ENCODE data around the gene SMIM23. TPM values are rescaled to one million over a fixed set of nuclear protein-coding genes. Genes with fewer than 3 reads are reported as not detected.

The SMIM23 gene
- total and polyA plus RNA-seq, 8 donors = not detected

DNA sequence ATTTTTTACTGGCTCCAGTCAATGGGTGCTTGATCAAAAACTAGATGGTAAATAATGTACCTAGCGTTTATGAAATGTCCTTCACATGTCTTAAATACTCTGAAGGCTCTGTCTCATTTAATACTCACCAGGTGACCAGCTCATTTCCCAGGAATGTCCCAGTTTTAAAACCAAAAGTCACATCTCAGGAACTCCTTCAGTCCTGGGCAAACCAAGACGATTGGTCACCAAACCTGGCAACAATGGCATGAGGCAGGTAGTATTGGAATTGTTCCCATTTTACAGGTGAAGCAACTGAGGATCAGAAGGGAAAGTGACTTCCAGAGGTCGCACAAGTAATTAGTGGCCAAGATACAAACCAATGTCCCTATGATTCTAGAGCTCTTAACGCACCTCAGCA, 27.7 kb downstream of the SMIM23 start:
- Histone ChIP-seq H3K4me1 (no peaks in the 10 kb centered on the region), H3K4me3 (no peak overlapping the region), H3K9me3 (peaks cover 4 to 27% (median 19%) of the 10 kb centered on the region in 4 donors), H3K27ac (no peak overlapping the region), H3K27me3 (no peaks in the 10 kb centered on the region), H3K36me3 (no peaks in the 10 kb centered on the region)
- intact Hi-C loops (cut with DNase I; ENCODE audit: low total_unique reads) = no loop called here
- TF ChIP-seq POLR2AphosphoS5 (IDR thresholded peaks at IDR 0.05) = no peak
- TF ChIP-seq, protein P1, sequence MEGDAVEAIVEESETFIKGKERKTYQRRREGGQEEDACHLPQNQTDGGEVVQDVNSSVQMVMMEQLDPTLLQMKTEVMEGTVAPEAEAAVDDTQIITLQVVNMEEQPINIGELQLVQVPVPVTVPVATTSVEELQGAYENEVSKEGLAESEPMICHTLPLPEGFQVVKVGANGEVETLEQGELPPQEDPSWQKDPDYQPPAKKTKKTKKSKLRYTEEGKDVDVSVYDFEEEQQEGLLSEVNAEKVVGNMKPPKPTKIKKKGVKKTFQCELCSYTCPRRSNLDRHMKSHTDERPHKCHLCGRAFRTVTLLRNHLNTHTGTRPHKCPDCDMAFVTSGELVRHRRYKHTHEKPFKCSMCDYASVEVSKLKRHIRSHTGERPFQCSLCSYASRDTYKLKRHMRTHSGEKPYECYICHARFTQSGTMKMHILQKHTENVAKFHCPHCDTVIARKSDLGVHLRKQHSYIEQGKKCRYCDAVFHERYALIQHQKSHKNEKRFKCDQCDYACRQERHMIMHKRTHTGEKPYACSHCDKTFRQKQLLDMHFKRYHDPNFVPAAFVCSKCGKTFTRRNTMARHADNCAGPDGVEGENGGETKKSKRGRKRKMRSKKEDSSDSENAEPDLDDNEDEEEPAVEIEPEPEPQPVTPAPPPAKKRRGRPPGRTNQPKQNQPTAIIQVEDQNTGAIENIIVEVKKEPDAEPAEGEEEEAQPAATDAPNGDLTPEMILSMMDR (IDR thresholded peaks at IDR 0.05) = no peak
- TF ChIP-seq EP300 (IDR thresholded peaks at IDR 0.05) = no peak
- no peak for TF ChIP-seq POLR2A (IDR thresholded peaks at IDR 0.05)
- 78 to 92% (median 91%) methylated on average over 4 of the region's 4 CpGs for WGBS, 5 donors
- DNase-seq = no peak

DNA sequence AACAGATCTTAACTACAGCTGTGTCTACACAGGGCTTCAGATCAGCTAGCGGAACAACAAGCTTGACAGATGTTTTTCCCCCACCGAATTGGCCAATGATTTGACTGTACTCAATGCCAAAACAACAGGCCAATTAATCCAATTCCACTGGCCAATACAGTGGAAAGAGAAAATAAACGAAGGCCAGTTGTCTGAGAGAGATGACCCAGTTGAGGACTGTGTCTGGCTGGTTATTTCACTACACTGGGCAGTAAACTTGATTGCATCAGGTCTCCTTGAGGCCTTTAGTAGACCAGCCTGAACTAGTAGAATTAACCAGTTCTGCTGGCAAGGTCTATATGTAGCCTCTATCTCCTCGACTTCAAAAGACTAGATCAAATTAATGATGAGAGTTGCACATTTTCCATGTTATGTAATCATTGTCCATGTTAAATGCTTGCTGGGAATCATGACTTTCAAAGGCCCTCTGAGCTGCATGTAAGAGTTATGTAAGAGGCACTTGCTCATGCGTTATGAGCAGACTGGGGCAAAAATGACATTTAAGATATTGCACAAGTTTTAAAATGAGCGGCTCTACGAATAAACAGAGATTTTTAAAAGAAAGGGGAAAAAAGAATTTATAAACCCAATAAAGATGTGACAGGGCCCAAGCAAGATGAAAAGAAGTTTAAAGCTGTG, 28.3 kb downstream of the SMIM23 start:
- no peak overlapping the region for H3K27ac ChIP-seq
- TF ChIP-seq EP300 (IDR thresholded peaks at IDR 0.05) = no peak
- no peak for TF ChIP-seq POLR2AphosphoS5 (IDR thresholded peaks at IDR 0.05)
- no peak for TF ChIP-seq POLR2A (IDR thresholded peaks at IDR 0.05)
- TF ChIP-seq, protein P1 (IDR thresholded peaks at IDR 0.05) = no peak
- no peaks in the 10 kb centered on the region for H3K36me3 ChIP-seq
- WGBS, 5 donors = 74 to 90% (median 84%) methylated on average over 7 of the region's 7 CpGs
- H3K9me3 ChIP-seq = peaks cover 4 to 27% (median 19%) of the 10 kb centered on the region in 4 donors
- no peak for DNase-seq
- no peak overlapping the region for H3K4me3 ChIP-seq
- intact Hi-C loops (cut with DNase I; ENCODE audit: low total_unique reads) = no loop called here
- no peaks in the 10 kb centered on the region for H3K4me1 ChIP-seq
- no peaks in the 10 kb centered on the region for H3K27me3 ChIP-seq

GRCh38 chr5:171816666-171817065, 31.0 kb downstream of the SMIM23 start:
- Histone ChIP-seq H3K4me3 (no peak overlapping the region), H3K36me3 (no peaks in the 10 kb centered on the region), H3K9me3 (peaks cover 0 to 9% (median 3%) of the 10 kb centered on the region in 4 donors), H3K27me3 (no peaks in the 10 kb centered on the region), H3K4me1 (no peaks in the 10 kb centered on the region), H3K27ac (no peak overlapping the region)
- intact Hi-C loops (cut with DNase I; ENCODE audit: low total_unique reads) = no loop called here
- no peak for TF ChIP-seq EP300 (IDR thresholded peaks at IDR 0.05)
- TF ChIP-seq, protein P1 (IDR thresholded peaks at IDR 0.05) = no peak
- TF ChIP-seq POLR2AphosphoS5 (IDR thresholded peaks at IDR 0.05) = no peak
- no peak for TF ChIP-seq POLR2A (IDR thresholded peaks at IDR 0.05)
- WGBS, 5 donors = 39 to 64% (median 52%) methylated on average over 1 of the region's 1 CpG
- no peak for DNase-seq

- DNase-seq = no peak
- peaks cover 0 to 10% (median 2%) of the 10 kb centered on the region in 4 donors for H3K4me1 ChIP-seq
- intact Hi-C loops (cut with DNase I; ENCODE audit: low total_unique reads) = no loop called here
- H3K4me3 ChIP-seq = no peak overlapping the region
- no peak overlapping the region for H3K27ac ChIP-seq
- no peaks in the 10 kb centered on the region for H3K27me3 ChIP-seq
- H3K9me3 ChIP-seq = no peaks in the 10 kb centered on the region
- 90 to 96% (median 92%) methylated on average over 11 of the region's 11 CpGs for WGBS, 5 donors
- TF ChIP-seq, protein P1 (IDR thresholded peaks at IDR 0.05) = no peak
- TF ChIP-seq POLR2A (IDR thresholded peaks at IDR 0.05) (no peak), POLR2AphosphoS5 (IDR thresholded peaks at IDR 0.05) (no peak), EP300 (IDR thresholded peaks at IDR 0.05) (no peak)
- no peaks in the 10 kb centered on the region for H3K36me3 ChIP-seq
These were observed 34.9 kb downstream of the SMIM23 start for GRCh38 chr5:171820561-171820960.

All from stomach (tissue), 9 donors.